TTC549 (cell line): ENCODE measurements around the gene U2AF1.
"Not testable (repeated sequence)": the region's sequence is repeated elsewhere in the genome, so short reads cannot be mapped to it uniquely, and the experiment has no call there.

Experiments
- FAIRE-seq: peaks from 2 replicates; lab custom pipeline; 2012; peaks lifted over from hg19 to GRCh38; lab: Jason Lieb, UNC

Gene U2AF1

GRCh38 chr21:43106965-43107793, at the start of gene U2AF1:
U2AF1 (minus strand) TSS chr21:43107570; CDS start chr21:43107494, 76 bp downstream.
- not testable (repeated sequence) for FAIRE-seq

GRCh38 chr21:43153601-43154000, 46.2 kb upstream of the U2AF1 start:
- not testable (repeated sequence) for FAIRE-seq

- not testable (repeated sequence) for FAIRE-seq
Observed at GRCh38 chr21:43149344-43149743, 42.0 kb upstream of the U2AF1 start.

- not testable (repeated sequence) for FAIRE-seq
Observed at GRCh38 chr21:43147999-43148398, 40.6 kb upstream of the U2AF1 start.

- FAIRE-seq, result not testable (repeated sequence)
Observed at GRCh38 chr21:43146637-43147036, 39.3 kb upstream of the U2AF1 start.

- FAIRE-seq, result not testable (repeated sequence)
Observed at GRCh38 chr21:43141407-43141806, 34.0 kb upstream of the U2AF1 start.

GRCh38 chr21:43138944-43139343, 31.6 kb upstream of the U2AF1 start:
- not testable (repeated sequence) for FAIRE-seq

GRCh38 chr21:43134520-43134919, 27.1 kb upstream of the U2AF1 start:
- not testable (repeated sequence) for FAIRE-seq

GRCh38 chr21:43130094-43130493, 22.7 kb upstream of the U2AF1 start:
- not testable (repeated sequence) for FAIRE-seq

- not testable (repeated sequence) for FAIRE-seq
Observed at GRCh38 chr21:43115956-43116355, 8.6 kb upstream of the U2AF1 start.

- not testable (repeated sequence) for FAIRE-seq
Observed at GRCh38 chr21:43114483-43114882, 7.1 kb upstream of the U2AF1 start.

- FAIRE-seq, result not testable (repeated sequence)
Observed at GRCh38 chr21:43109006-43109405, 1.6 kb upstream of the U2AF1 start.

GRCh38 chr21:43108177-43108576, 807 bp upstream of the U2AF1 start:
- not testable (repeated sequence) for FAIRE-seq

GRCh38 chr21:43107794-43108137, 396 bp upstream of the U2AF1 start:
- FAIRE-seq, result not testable (repeated sequence)

GRCh38 chr21:43104642-43105041, 2.7 kb downstream of the U2AF1 start:
- not testable (repeated sequence) for FAIRE-seq

GRCh38 chr21:43102281-43102680, 5.1 kb downstream of the U2AF1 start:
- not testable (repeated sequence) for FAIRE-seq

- not testable (repeated sequence) for FAIRE-seq
Observed at GRCh38 chr21:43101676-43102075, 5.7 kb downstream of the U2AF1 start.

GRCh38 chr21:43101000-43101399, 6.4 kb downstream of the U2AF1 start:
- not testable (repeated sequence) for FAIRE-seq

GRCh38 chr21:43091979-43092614, 15.3 kb downstream of the U2AF1 start:
- not testable (repeated sequence) for FAIRE-seq

- FAIRE-seq, result not testable (repeated sequence)
Observed at GRCh38 chr21:43090947-43091346, 16.4 kb downstream of the U2AF1 start.

- not testable (repeated sequence) for FAIRE-seq
Observed at GRCh38 chr21:43089463-43089862, 17.9 kb downstream of the U2AF1 start.

- not testable (repeated sequence) for FAIRE-seq
Observed at GRCh38 chr21:43082587-43083300, 24.6 kb downstream of the U2AF1 start.

- not testable (repeated sequence) for FAIRE-seq
Observed at GRCh38 chr21:43076643-43077042, 30.7 kb downstream of the U2AF1 start.
